Keratinocyte (primary cell): ENCODE results near the gene ECHDC3. TPM values are rescaled to one million over a fixed set of nuclear protein-coding genes. Genes with fewer than 3 reads are reported as not detected.

ENCODE experiments used
- DNase-seq: peaks from one replicate; pipeline ENCODE4 v3.0.0-alpha.2; 2011; ENCODE audit warnings: low read depth, missing footprints, low spot score
- FAIRE-seq: peaks from 2 replicates; lab custom pipeline; 2011; peaks lifted over from hg19 to GRCh38; lab: Jason Lieb, UNC
- H2AFZ ChIP-seq: 2 replicates; pipeline ENCODE4 v1.6.0; 2012; ENCODE audit warnings: low read length, control low read depth, inconsistent platforms; ENCODE audit not compliant: control insufficient read depth
- H3K27ac ChIP-seq: 2 replicates; pipeline ENCODE4 v1.5.1; 2011; ENCODE audit warnings: low read length; ENCODE audit not compliant: control insufficient read depth, insufficient read depth
- H3K27me3 ChIP-seq: 3 replicates; pipeline ENCODE4 v1.6.0; 2011; ENCODE audit warnings: low read length; ENCODE audit not compliant: control insufficient read depth, insufficient read depth; ENCODE audit errors: extremely low read depth
- H3K36me3 ChIP-seq, 2 experiments: 2 replicates in 1 of 2; 3 replicates in 1 of 2; pipeline ENCODE4 v1.5.1; 2011; ENCODE audit warnings: low read length in 2 of 2, mild to moderate bottlenecking in 1 of 2; ENCODE audit not compliant: control insufficient read depth in 2 of 2, insufficient read depth in 2 of 2; ENCODE audit errors: extremely low read depth in 1 of 2
- H3K4me1 ChIP-seq: 3 replicates; pipeline ENCODE4 v1.5.1; 2011; ENCODE audit warnings: low read length; ENCODE audit not compliant: control insufficient read depth, insufficient read depth; ENCODE audit errors: extremely low read depth
- H3K4me2 ChIP-seq: 3 replicates; pipeline ENCODE4 v1.6.0; 2011; ENCODE audit warnings: low read depth, low read length; ENCODE audit not compliant: control insufficient read depth, insufficient read depth; ENCODE audit errors: extremely low read depth
- H3K4me3 ChIP-seq, 3 experiments: fragments of 200-600 bp in 1 of 3; sonication (generic) in 1 of 3; 2 replicates in 2 of 3; 3 replicates in 1 of 3; pipeline ENCODE4 v1.5.1; 2011 to 2016; ENCODE audit warnings: low read length in 3 of 3, mild to moderate bottlenecking in 3 of 3, control low read depth in 2 of 3, inconsistent platforms in 1 of 3, low read depth in 1 of 3, mixed read lengths in 1 of 3, mixed run types in 1 of 3, moderate library complexity in 1 of 3; ENCODE audit not compliant: control insufficient read depth in 2 of 3, insufficient read depth in 2 of 3; ENCODE audit errors: extremely low read depth in 1 of 3
- H3K79me2 ChIP-seq: 2 replicates; pipeline ENCODE4 v1.6.0; 2012; ENCODE audit warnings: low read length; ENCODE audit not compliant: control insufficient read depth, insufficient read depth
- H3K9ac ChIP-seq: 3 replicates; pipeline ENCODE4 v1.6.0; 2011; ENCODE audit warnings: low read length; ENCODE audit not compliant: control insufficient read depth, insufficient read depth; ENCODE audit errors: extremely low read depth
- H3K9me1 ChIP-seq: 3 replicates; pipeline ENCODE4 v1.6.0; 2011; ENCODE audit warnings: low read length; ENCODE audit not compliant: control insufficient read depth, insufficient read depth; ENCODE audit errors: extremely low read depth
- H3K9me3 ChIP-seq: 2 replicates; pipeline ENCODE4 v1.5.1; 2012; ENCODE audit warnings: low read depth, low read length; ENCODE audit not compliant: control insufficient read depth
- H4K20me1 ChIP-seq: 3 replicates; pipeline ENCODE4 v1.6.0; 2011; ENCODE audit warnings: low read length; ENCODE audit not compliant: control insufficient read depth, insufficient read depth; ENCODE audit errors: extremely low read depth
- EZH2 ChIP-seq: IDR thresholded peaks from one replicate; pipeline ENCODE4 v1.6.1; 2012; ENCODE audit warnings: inconsistent platforms, mild to moderate bottlenecking, low read length, moderate library complexity
- dilution Hi-C: fragments of 300-500 bp; cut with MboI; formaldehyde crosslinking; loops from one replicate; pipeline ENCODE4 v1.7.0; 2020; ENCODE audit warnings: low sequenced_read_pairs; ENCODE audit not compliant: extremely low pct_ligation_motif_present
- polyA plus RNA-seq, 5 experiments: library from polyadenylated mRNA; depleted of rRNA in 3 of 5; stranded (reverse) in 3 of 5; stranded (forward) in 1 of 5; unstranded in 1 of 5; fragments of >200 nt; gene quantifications; 1 replicate in 1 of 5; 2 replicates in 3 of 5; 3 replicates in 1 of 5; pipeline versions ENCODE4 v1.2.1 to v1.2.3, GENCODE V29; 2011 to 2012; ENCODE audit warnings: missing spikeins in 2 of 5, low read depth in 1 of 5, low replicate concordance in 1 of 5
- TF ChIP-seq, protein P1 (sequence below), 3 experiments: IDR thresholded peaks in 1 of 3; conservative IDR thresholded peaks in 1 of 3; optimal IDR thresholded peaks in 1 of 3; 2 replicates in 2 of 3; 3 replicates in 1 of 3; pipeline versions ENCODE3 to v1.5.1; 2011; ENCODE audit warnings: low read length in 3 of 3, mild to moderate bottlenecking in 3 of 3, moderate library complexity in 2 of 3, control low read depth in 1 of 3, inconsistent platforms in 1 of 3; ENCODE audit not compliant: insufficient read depth in 2 of 3; ENCODE audit errors: extremely low read depth in 1 of 3

The ECHDC3 gene
- polyA plus RNA-seq, 1 donor (not counting 4 experiments of a cell fraction or from before 2014, with no cell fraction given) = 3.5 TPM

DNA sequence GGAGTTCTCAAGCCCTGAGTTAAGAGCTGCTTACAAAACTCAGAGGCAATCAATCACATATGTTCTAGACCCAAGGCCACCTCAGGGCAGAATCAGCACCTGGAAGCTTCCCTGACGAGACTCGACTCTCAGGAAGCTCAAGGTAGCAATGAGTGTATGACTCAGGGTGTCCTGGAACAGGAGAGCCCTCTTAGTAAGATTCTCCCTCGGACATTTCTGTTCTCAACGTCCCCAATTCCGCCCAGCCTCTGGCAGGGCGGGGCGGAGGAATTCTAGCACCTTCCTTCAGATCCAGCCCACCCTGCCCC lies 41.3 kb downstream of the ECHDC3 start:
- peak overlapping the region; percentile 15 for H3K4me2 ChIP-seq
- no peak overlapping the region for H3K9ac ChIP-seq
- H3K9me1 ChIP-seq = no peaks in the 10 kb centered on the region
- no peak overlapping the region for H3K4me3 ChIP-seq
- no peaks in the 10 kb centered on the region for H3K9me3 ChIP-seq
- DNase-seq (no peak), FAIRE-seq (no peak)
- no peaks in the 10 kb centered on the region for H3K79me2 ChIP-seq
- H2AFZ ChIP-seq = peak overlapping the region; percentile 1
- no peak for TF ChIP-seq EZH2
- TF ChIP-seq, protein P1, sequence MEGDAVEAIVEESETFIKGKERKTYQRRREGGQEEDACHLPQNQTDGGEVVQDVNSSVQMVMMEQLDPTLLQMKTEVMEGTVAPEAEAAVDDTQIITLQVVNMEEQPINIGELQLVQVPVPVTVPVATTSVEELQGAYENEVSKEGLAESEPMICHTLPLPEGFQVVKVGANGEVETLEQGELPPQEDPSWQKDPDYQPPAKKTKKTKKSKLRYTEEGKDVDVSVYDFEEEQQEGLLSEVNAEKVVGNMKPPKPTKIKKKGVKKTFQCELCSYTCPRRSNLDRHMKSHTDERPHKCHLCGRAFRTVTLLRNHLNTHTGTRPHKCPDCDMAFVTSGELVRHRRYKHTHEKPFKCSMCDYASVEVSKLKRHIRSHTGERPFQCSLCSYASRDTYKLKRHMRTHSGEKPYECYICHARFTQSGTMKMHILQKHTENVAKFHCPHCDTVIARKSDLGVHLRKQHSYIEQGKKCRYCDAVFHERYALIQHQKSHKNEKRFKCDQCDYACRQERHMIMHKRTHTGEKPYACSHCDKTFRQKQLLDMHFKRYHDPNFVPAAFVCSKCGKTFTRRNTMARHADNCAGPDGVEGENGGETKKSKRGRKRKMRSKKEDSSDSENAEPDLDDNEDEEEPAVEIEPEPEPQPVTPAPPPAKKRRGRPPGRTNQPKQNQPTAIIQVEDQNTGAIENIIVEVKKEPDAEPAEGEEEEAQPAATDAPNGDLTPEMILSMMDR (optimal IDR thresholded peaks at IDR 0.05 in 1 of 3, IDR thresholded peaks at IDR 0.05 in 1 of 3, conservative IDR thresholded peaks at IDR 0.05 in 1 of 3; ENCODE audit: extremely low read depth in 1 of 3, insufficient read depth in 2 of 3, low read length in 3 of 3) = no peak
- H3K4me1 ChIP-seq = peaks cover 7% of the 10 kb centered on the region
- no peaks in the 10 kb centered on the region for H3K36me3 ChIP-seq
- peaks cover 3% of the 10 kb centered on the region for H3K27me3 ChIP-seq
- H3K27ac ChIP-seq = no peak overlapping the region
- no peaks in the 10 kb centered on the region for H4K20me1 ChIP-seq
- dilution Hi-C loops = no loop called here

DNA sequence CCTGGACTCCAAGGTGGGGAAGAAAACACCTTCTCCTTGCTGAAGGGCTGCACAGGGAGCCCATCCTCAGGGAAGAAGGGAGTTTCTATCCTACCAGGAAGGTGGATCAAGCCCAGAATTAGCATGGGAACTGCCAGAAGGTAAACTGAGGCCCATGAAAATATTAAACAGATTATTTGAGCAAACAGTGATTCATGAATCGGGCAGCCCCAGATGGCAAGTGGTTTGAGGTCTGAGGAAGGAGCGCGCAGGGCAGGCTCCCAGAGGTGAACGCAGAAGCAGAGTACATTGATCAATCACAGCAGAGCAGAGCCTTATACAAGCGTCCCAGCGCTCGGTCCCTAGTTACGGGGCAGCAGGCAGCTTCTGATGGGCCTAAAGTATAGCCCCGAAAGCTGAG lies 45.2 kb downstream of the ECHDC3 start:
- H3K4me2 ChIP-seq = no peak overlapping the region
- H4K20me1 ChIP-seq = no peaks in the 10 kb centered on the region
- H3K79me2 ChIP-seq = no peaks in the 10 kb centered on the region
- no peaks in the 10 kb centered on the region for H3K9me3 ChIP-seq
- H3K27ac ChIP-seq = no peak overlapping the region
- peaks cover 7% of the 10 kb centered on the region for H3K27me3 ChIP-seq
- H3K9ac ChIP-seq = no peak overlapping the region
- DNase-seq (no peak), FAIRE-seq (no peak)
- dilution Hi-C loops = no loop called here
- peaks cover 7% of the 10 kb centered on the region for H3K4me1 ChIP-seq
- H3K36me3 ChIP-seq = no peaks in the 10 kb centered on the region
- TF ChIP-seq EZH2 = no peak
- TF ChIP-seq, protein P1 (optimal IDR thresholded peaks at IDR 0.05 in 1 of 3, IDR thresholded peaks at IDR 0.05 in 1 of 3, conservative IDR thresholded peaks at IDR 0.05 in 1 of 3; ENCODE audit: extremely low read depth in 1 of 3, insufficient read depth in 2 of 3, low read length in 3 of 3) = no peak
- no peaks in the 10 kb centered on the region for H3K9me1 ChIP-seq
- no peak overlapping the region for H3K4me3 ChIP-seq
- no peak overlapping the region for H2AFZ ChIP-seq
